ENCODE data around the gene LIM2.
"Not testable (repeated sequence)": the region's sequence is repeated elsewhere in the genome, so short reads cannot be mapped to it uniquely, and the experiment has no call there.

The LIM2 gene

GRCh38 chr19:51422053-51422448 lies 34.3 kb upstream of the LIM2 start:
- in situ Hi-C loops (cut with MboI; ENCODE audit: low pct_unique_long_range_greater_than_20kb, low sequenced_read_pairs, unreplicated experiment): no loop called here
- TF ChIP-seq CTCF (IDR thresholded peaks at IDR 0.05; ENCODE audit: extremely low read depth, insufficient read depth, missing control alignments): peak; percentile 99
- DNase-seq (ENCODE audit: low spot score): peak; percentile 86

GRCh38 chr19:51421229-51422052 lies 33.7 kb upstream of the LIM2 start:
- no peak for DNase-seq (ENCODE audit: low spot score)
- TF ChIP-seq CTCF (IDR thresholded peaks at IDR 0.05; ENCODE audit: extremely low read depth, insufficient read depth, missing control alignments): no peak
- in situ Hi-C loops (cut with MboI; ENCODE audit: low pct_unique_long_range_greater_than_20kb, low sequenced_read_pairs, unreplicated experiment): no loop called here

DNA sequence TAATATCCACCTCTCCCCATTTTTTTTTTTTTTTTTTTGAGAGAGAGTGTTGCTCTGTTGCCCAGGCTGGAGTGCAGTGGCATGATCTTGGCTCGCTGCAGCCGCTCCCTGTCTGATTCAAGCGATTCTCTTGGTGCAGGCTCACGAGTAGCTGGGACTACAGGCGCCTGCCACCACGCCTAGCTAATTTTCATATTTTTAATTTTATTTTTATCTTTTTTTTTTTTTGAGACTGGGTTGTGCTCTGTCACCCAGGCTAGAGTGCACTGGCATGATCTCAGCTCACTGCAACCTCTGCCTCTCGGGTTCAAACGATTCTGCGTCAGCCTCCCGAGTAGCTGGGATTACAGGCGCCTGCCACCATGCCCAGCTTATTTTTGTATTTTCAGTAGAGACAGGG lies 32.7 kb upstream of the LIM2 start:
- DNase-seq (ENCODE audit: low spot score); in situ Hi-C loops (cut with MboI; ENCODE audit: low pct_unique_long_range_greater_than_20kb, low sequenced_read_pairs, unreplicated experiment): not testable (repeated sequence)

GRCh38 chr19:51418707-51419106 lies 30.9 kb upstream of the LIM2 start:
- peak; percentile 50 for DNase-seq (ENCODE audit: low spot score)
- in situ Hi-C loops (cut with MboI; ENCODE audit: low pct_unique_long_range_greater_than_20kb, low sequenced_read_pairs, unreplicated experiment): no loop called here
- no peak for TF ChIP-seq CTCF (IDR thresholded peaks at IDR 0.05; ENCODE audit: extremely low read depth, insufficient read depth, missing control alignments)

GRCh38 chr19:51417810-51418157 lies 30.0 kb upstream of the LIM2 start:
- in situ Hi-C loops (cut with MboI; ENCODE audit: low pct_unique_long_range_greater_than_20kb, low sequenced_read_pairs, unreplicated experiment): no loop called here

GRCh38 chr19:51417107-51417809 lies 29.5 kb upstream of the LIM2 start, which contains the start of gene SIGLEC10:
Gene SIGLEC10, minus strand, starts transcription at chr19:51417642. Its CDS starts 61 bp downstream, at chr19:51417581.
- in situ Hi-C loops (cut with MboI; ENCODE audit: low pct_unique_long_range_greater_than_20kb, low sequenced_read_pairs, unreplicated experiment): no loop called here
- TF ChIP-seq CTCF (IDR thresholded peaks at IDR 0.05; ENCODE audit: extremely low read depth, insufficient read depth, missing control alignments): no peak
- peak; percentile 86 for DNase-seq (ENCODE audit: low spot score)

More at GRCh38 chr19:51417810-51418157, 30.0 kb upstream of the LIM2 start:
- DNase-seq (ENCODE audit: low spot score): peak; percentile 62
- no peak for TF ChIP-seq CTCF (IDR thresholded peaks at IDR 0.05; ENCODE audit: extremely low read depth, insufficient read depth, missing control alignments)

GRCh38 chr19:51416422-51416821 lies 28.6 kb upstream of the LIM2 start:
- DNase-seq (ENCODE audit: low spot score); in situ Hi-C loops (cut with MboI; ENCODE audit: low pct_unique_long_range_greater_than_20kb, low sequenced_read_pairs, unreplicated experiment): not testable (repeated sequence)
